ENCODE data around the gene VPS37C.

GRCh38 chr11:61119055-61119454 lies 42.2 kb downstream of the VPS37C start:
- TF ChIP-seq POLR2A (IDR thresholded peaks at IDR 0.05; ENCODE audit: low read length) (no peak), RCOR1 (IDR thresholded peaks at IDR 0.05; ENCODE audit: low read depth, low read length) (no peak), HOXB5 (CRISPR knock-in tag; IDR thresholded peaks at IDR 0.05) (no peak), SREBF2 (IDR thresholded peaks at IDR 0.05) (no peak), E2F6 (IDR thresholded peaks at IDR 0.05; ENCODE audit: borderline replicate concordance, low read depth) (no peak), MAX (IDR thresholded peaks at IDR 0.05) (no peak), CEBPB (IDR thresholded peaks at IDR 0.05) (no peak), KDM1A (IDR thresholded peaks at IDR 0.05; ENCODE audit: low read depth) (no peak), HEYL (CRISPR knock-in tag; IDR thresholded peaks at IDR 0.05) (no peak), BHLHE40 (IDR thresholded peaks at IDR 0.05; ENCODE audit: low read depth, low read length) (no peak)
- TF ChIP-seq, protein P1, sequence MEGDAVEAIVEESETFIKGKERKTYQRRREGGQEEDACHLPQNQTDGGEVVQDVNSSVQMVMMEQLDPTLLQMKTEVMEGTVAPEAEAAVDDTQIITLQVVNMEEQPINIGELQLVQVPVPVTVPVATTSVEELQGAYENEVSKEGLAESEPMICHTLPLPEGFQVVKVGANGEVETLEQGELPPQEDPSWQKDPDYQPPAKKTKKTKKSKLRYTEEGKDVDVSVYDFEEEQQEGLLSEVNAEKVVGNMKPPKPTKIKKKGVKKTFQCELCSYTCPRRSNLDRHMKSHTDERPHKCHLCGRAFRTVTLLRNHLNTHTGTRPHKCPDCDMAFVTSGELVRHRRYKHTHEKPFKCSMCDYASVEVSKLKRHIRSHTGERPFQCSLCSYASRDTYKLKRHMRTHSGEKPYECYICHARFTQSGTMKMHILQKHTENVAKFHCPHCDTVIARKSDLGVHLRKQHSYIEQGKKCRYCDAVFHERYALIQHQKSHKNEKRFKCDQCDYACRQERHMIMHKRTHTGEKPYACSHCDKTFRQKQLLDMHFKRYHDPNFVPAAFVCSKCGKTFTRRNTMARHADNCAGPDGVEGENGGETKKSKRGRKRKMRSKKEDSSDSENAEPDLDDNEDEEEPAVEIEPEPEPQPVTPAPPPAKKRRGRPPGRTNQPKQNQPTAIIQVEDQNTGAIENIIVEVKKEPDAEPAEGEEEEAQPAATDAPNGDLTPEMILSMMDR (IDR thresholded peaks at IDR 0.05): no peak
